A549 (cell line): ENCODE measurements around the gene WBP2.

ENCODE experiments used
- CTCF ChIP-seq: fragments of >200 bp; sonication (Bioruptor Twin); formaldehyde crosslinking; IDR thresholded peaks from 3 replicates; pipeline ENCODE4 v1.5.1; 2016
- HDAC2 ChIP-seq: fragments of 200-600 bp; sonication (generic); IDR thresholded peaks from 2 replicates; pipeline ENCODE4 v1.6.1; 2016
- HMGXB4 ChIP-seq: fragments of 250-450 bp; sonication (Bioruptor Pico); IDR thresholded peaks from 2 replicates; pipeline ENCODE4 v1.5.0; 2021; ENCODE audit warnings: mild to moderate bottlenecking, moderate library complexity, borderline replicate concordance
- JUN ChIP-seq, 2 experiments: fragments of >200 bp; sonication (Bioruptor Twin); formaldehyde crosslinking; IDR thresholded peaks; 2 replicates in 1 of 2; 3 replicates in 1 of 2; pipeline ENCODE4 v1.6.1; 2016 to 2017
- KDM5A ChIP-seq: fragments of 200-600 bp; sonication (generic); IDR thresholded peaks from 2 replicates; pipeline ENCODE4 v1.6.1; 2016; ENCODE audit warnings: antibody characterized with exemption, mild to moderate bottlenecking
- MAZ ChIP-seq: fragments of 150-350 bp; IDR thresholded peaks from 2 replicates; pipeline ENCODE4 v1.6.1; 2014; ENCODE audit warnings: antibody characterized with exemption, low read depth, low read length, borderline replicate concordance
- POLR2A ChIP-seq: IDR thresholded peaks from 2 replicates; pipeline ENCODE4 v1.6.1; 2012; ENCODE audit warnings: mild to moderate bottlenecking, low read length
- RAD21 ChIP-seq, 2 experiments: fragments of >200 bp in 1 of 2; sonication (Bioruptor Twin) in 1 of 2; formaldehyde crosslinking in 1 of 2; IDR thresholded peaks in 1 of 2; conservative IDR thresholded peaks in 1 of 2; 2 replicates in 1 of 2; 3 replicates in 1 of 2; pipeline ENCODE4 v1.6.1; 2012 to 2018; ENCODE audit warnings: inconsistent platforms in 1 of 2
- RCOR1 ChIP-seq: fragments of 150-350 bp; IDR thresholded peaks from 2 replicates; pipeline ENCODE4 v1.6.1; 2014; ENCODE audit warnings: antibody characterized with exemption, low read length, low read depth
- RNF2 ChIP-seq: fragments of 200-600 bp; sonication (generic); IDR thresholded peaks from 2 replicates; pipeline ENCODE4 v1.6.1; 2016; ENCODE audit warnings: low read depth, mild to moderate bottlenecking, antibody characterized with exemption, moderate library complexity, borderline replicate concordance
- SMC3 ChIP-seq: fragments of >200 bp; sonication (Bioruptor Twin); formaldehyde crosslinking; IDR thresholded peaks from 3 replicates; pipeline ENCODE4 v1.6.1; 2018; ENCODE audit warnings: inconsistent platforms
- ZFP36 ChIP-seq: fragments of 450-650 bp; IDR thresholded peaks from 2 replicates; pipeline ENCODE4 v1.6.1; 2014; ENCODE audit warnings: borderline replicate concordance; ENCODE audit not compliant: partially characterized antibody

GRCh38 chr17:75814900-75815373 is 40.2 kb downstream of the WBP2 start:
- TF ChIP-seq CTCF (no peak), SMC3 (no peak), HMGXB4 (CRISPR knock-in tag) (no peak), POLR2A (no peak), ZFP36 (no peak), RAD21 (conservative IDR thresholded peaks at IDR 0.05 in 1 of 2, IDR thresholded peaks at IDR 0.05 in 1 of 2) (no peak), RCOR1 (no peak), RNF2 (no peak), KDM5A (no peak), HDAC2 (no peak), JUN (IDR thresholded peaks at IDR 0.05) (no peak), MAZ (no peak)
